Measurements from ENCODE around the gene MNS1. TPM values are rescaled to one million over a fixed set of nuclear protein-coding genes. Genes with fewer than 3 reads are reported as not detected.
A peak's percentile ranks its signal among the peaks of the same experiment; 100 is the strongest.

MNS1 gene
- polyA plus RNA-seq (2013, experiment 1 of 2): 2.5 TPM
- polyA plus RNA-seq (2013, experiment 2 of 2): 2.4 TPM

- Histone ChIP-seq H3K4me2 (ENCODE audit: insufficient read depth, low read length, poor library complexity, severe bottlenecking) (peak within 1 kb of the TSS; percentile 47), H3K4me3 (ENCODE audit: low read length in 2 of 2) (peak within 1 kb of the TSS in 1 of 2 donors; percentile 64), H3K23ac (ENCODE audit: low read depth, low read length, poor library complexity) (peak within 1 kb of the TSS; percentile 3), H2AK5ac (ENCODE audit: low read depth, low read length) (no peak within 1 kb of the TSS), H3K27me3 (ENCODE audit: control insufficient read depth in 3 of 3, insufficient read depth in 3 of 3, low read depth in 1 of 3, low read length in 3 of 3) (peaks cover 0 to 2% (median 0%) of the 10 kb centered on the region in 3 experiments), H4K91ac (ENCODE audit: low read depth, low read length, poor library complexity) (no peak within 1 kb of the TSS), H2AFZ (ENCODE audit: low read length) (no peak within 1 kb of the TSS), H3K14ac (ENCODE audit: low read length) (no peak within 1 kb of the TSS), H2BK120ac (ENCODE audit: low read depth, low read length) (no peak within 1 kb of the TSS), H2BK12ac (ENCODE audit: low read length) (no peak within 1 kb of the TSS), H4K8ac (ENCODE audit: low read depth, low read length) (no peak within 1 kb of the TSS), H3K9me3 (replicated peaks in 1 of 2; ENCODE audit: control insufficient read depth in 2 of 2, insufficient read depth in 1 of 2, low read depth in 1 of 2, low read length in 2 of 2) (no peaks in the 10 kb centered on the region), H3K4ac (ENCODE audit: low read length) (no peak within 1 kb of the TSS), H2BK15ac (ENCODE audit: low read length) (no peak within 1 kb of the TSS), H2BK5ac (ENCODE audit: low read length) (no peak within 1 kb of the TSS), H3K27ac (replicated peaks; ENCODE audit: low read length) (no peak within 1 kb of the TSS), H3K9ac (ENCODE audit: low read depth, low read length, poor library complexity) (no peak within 1 kb of the TSS), H3K4me1 (ENCODE audit: control insufficient read depth in 2 of 2, insufficient read depth in 1 of 2, low read depth in 1 of 2, low read length in 2 of 2) (peaks cover 1 to 5% of the 10 kb centered on the region in 2 donors), H3K36me3 (replicated peaks in 1 of 2; ENCODE audit: control insufficient read depth in 2 of 2, insufficient read depth in 2 of 2, low read length in 2 of 2) (no peaks in the 10 kb centered on the region), H3K18ac (ENCODE audit: low read length) (no peak within 1 kb of the TSS), H3K79me1 (ENCODE audit: low read depth, low read length) (no peaks in the 10 kb centered on the region)
- no CpG with 5 or more reads among the region's 38 CpGs for WGBS, 2 donors (ENCODE audit: extremely low coverage in 2 of 2, insufficient read length in 2 of 2, insufficient replicate concordance in 1 of 2)
- peak; percentile 62 for DNase-seq (ENCODE audit: low spot score)
These were observed at the start of gene MNS1 for GRCh38 chr15:56464893-56465520. Gene MNS1, minus strand, starts transcription at chr15:56465137. Its CDS starts 165 bp downstream, at chr15:56464972.

GRCh38 chr15:56496635-56497034, 31.7 kb upstream of the MNS1 start:
- WGBS, 2 donors (ENCODE audit: extremely low coverage in 2 of 2, insufficient read length in 2 of 2, insufficient replicate concordance in 1 of 2): no CpG with 5 or more reads among the region's 7 CpGs
- H3K9me3 ChIP-seq (replicated peaks in 1 of 2; ENCODE audit: control insufficient read depth in 2 of 2, insufficient read depth in 1 of 2, low read depth in 1 of 2, low read length in 2 of 2): peaks cover 0 to 2% of the 10 kb centered on the region in 2 donors
- peak; percentile 27 for DNase-seq (ENCODE audit: low spot score)

GRCh38 chr15:56495533-56495932, 30.6 kb upstream of the MNS1 start:
- Histone ChIP-seq H3K9ac (ENCODE audit: low read depth, low read length, poor library complexity) (no peak overlapping the region), H3K9me3 (replicated peaks in 1 of 2; ENCODE audit: control insufficient read depth in 2 of 2, insufficient read depth in 1 of 2, low read depth in 1 of 2, low read length in 2 of 2) (peaks cover 0 to under 1% of the 10 kb centered on the region in 2 donors), H4K8ac (ENCODE audit: low read depth, low read length) (no peak overlapping the region), H3K27me3 (ENCODE audit: control insufficient read depth in 3 of 3, insufficient read depth in 3 of 3, low read depth in 1 of 3, low read length in 3 of 3) (no peaks in the 10 kb centered on the region), H3K36me3 (replicated peaks in 1 of 2; ENCODE audit: control insufficient read depth in 2 of 2, insufficient read depth in 2 of 2, low read length in 2 of 2) (no peaks in the 10 kb centered on the region), H2AFZ (ENCODE audit: low read length) (no peak overlapping the region), H3K4me1 (ENCODE audit: control insufficient read depth in 2 of 2, insufficient read depth in 1 of 2, low read depth in 1 of 2, low read length in 2 of 2) (no peaks in the 10 kb centered on the region), H3K4ac (ENCODE audit: low read length) (no peak overlapping the region), H3K27ac (replicated peaks; ENCODE audit: low read length) (no peak overlapping the region), H3K4me3 (ENCODE audit: low read length in 2 of 2) (no peak overlapping the region), H2BK120ac (ENCODE audit: low read depth, low read length) (no peak overlapping the region), H2BK15ac (ENCODE audit: low read length) (no peak overlapping the region), H3K23ac (ENCODE audit: low read depth, low read length, poor library complexity) (no peak overlapping the region), H3K4me2 (ENCODE audit: insufficient read depth, low read length, poor library complexity, severe bottlenecking) (no peak overlapping the region), H2BK5ac (ENCODE audit: low read length) (no peak overlapping the region), H2BK12ac (ENCODE audit: low read length) (no peak overlapping the region), H3K14ac (ENCODE audit: low read length) (no peak overlapping the region), H3K79me1 (ENCODE audit: low read depth, low read length) (no peaks in the 10 kb centered on the region), H3K18ac (ENCODE audit: low read length) (no peak overlapping the region), H4K91ac (ENCODE audit: low read depth, low read length, poor library complexity) (no peak overlapping the region), H2AK5ac (ENCODE audit: low read depth, low read length) (no peak overlapping the region)
- WGBS, 2 donors (ENCODE audit: extremely low coverage in 2 of 2, insufficient read length in 2 of 2, insufficient replicate concordance in 1 of 2): no CpG with 5 or more reads among the region's 3 CpGs
- DNase-seq (ENCODE audit: low spot score): no peak

More at GRCh38 chr15:56496635-56497034, 31.7 kb upstream of the MNS1 start:
- Histone ChIP-seq H3K27me3 (ENCODE audit: control insufficient read depth in 3 of 3, insufficient read depth in 3 of 3, low read depth in 1 of 3, low read length in 3 of 3) (no peaks in the 10 kb centered on the region), H3K36me3 (replicated peaks in 1 of 2; ENCODE audit: control insufficient read depth in 2 of 2, insufficient read depth in 2 of 2, low read length in 2 of 2) (no peaks in the 10 kb centered on the region), H3K4me1 (ENCODE audit: control insufficient read depth in 2 of 2, insufficient read depth in 1 of 2, low read depth in 1 of 2, low read length in 2 of 2) (no peaks in the 10 kb centered on the region), H4K91ac (ENCODE audit: low read depth, low read length, poor library complexity) (no peak overlapping the region), H2AK5ac (ENCODE audit: low read depth, low read length) (no peak overlapping the region), H3K14ac (ENCODE audit: low read length) (no peak overlapping the region), H3K23ac (ENCODE audit: low read depth, low read length, poor library complexity) (no peak overlapping the region), H3K4me3 (ENCODE audit: low read length in 2 of 2) (no peak overlapping the region), H3K4ac (ENCODE audit: low read length) (no peak overlapping the region), H4K8ac (ENCODE audit: low read depth, low read length) (no peak overlapping the region), H2BK15ac (ENCODE audit: low read length) (no peak overlapping the region), H2AFZ (ENCODE audit: low read length) (no peak overlapping the region), H2BK5ac (ENCODE audit: low read length) (no peak overlapping the region), H3K79me1 (ENCODE audit: low read depth, low read length) (no peaks in the 10 kb centered on the region), H3K4me2 (ENCODE audit: insufficient read depth, low read length, poor library complexity, severe bottlenecking) (no peak overlapping the region), H2BK12ac (ENCODE audit: low read length) (no peak overlapping the region), H3K27ac (replicated peaks; ENCODE audit: low read length) (no peak overlapping the region), H3K18ac (ENCODE audit: low read length) (no peak overlapping the region), H2BK120ac (ENCODE audit: low read depth, low read length) (no peak overlapping the region), H3K9ac (ENCODE audit: low read depth, low read length, poor library complexity) (no peak overlapping the region)

- Histone ChIP-seq H3K18ac (ENCODE audit: low read length) (no peak overlapping the region), H3K36me3 (replicated peaks in 1 of 2; ENCODE audit: control insufficient read depth in 2 of 2, insufficient read depth in 2 of 2, low read length in 2 of 2) (no peaks in the 10 kb centered on the region)
- no CpG with 5 or more reads among the region's 3 CpGs for WGBS, 2 donors (ENCODE audit: extremely low coverage in 2 of 2, insufficient read length in 2 of 2, insufficient replicate concordance in 1 of 2)
These were observed 30.1 kb upstream of the MNS1 start for GRCh38 chr15:56495053-56495452.

More at GRCh38 chr15:56495053-56495452, 30.1 kb upstream of the MNS1 start:
- Histone ChIP-seq H3K4me1 (ENCODE audit: control insufficient read depth in 2 of 2, insufficient read depth in 1 of 2, low read depth in 1 of 2, low read length in 2 of 2) (no peaks in the 10 kb centered on the region), H3K9ac (ENCODE audit: low read depth, low read length, poor library complexity) (no peak overlapping the region), H2AFZ (ENCODE audit: low read length) (no peak overlapping the region), H3K9me3 (replicated peaks in 1 of 2; ENCODE audit: control insufficient read depth in 2 of 2, insufficient read depth in 1 of 2, low read depth in 1 of 2, low read length in 2 of 2) (no peaks in the 10 kb centered on the region), H3K27ac (replicated peaks; ENCODE audit: low read length) (no peak overlapping the region), H4K8ac (ENCODE audit: low read depth, low read length) (no peak overlapping the region), H4K91ac (ENCODE audit: low read depth, low read length, poor library complexity) (no peak overlapping the region), H3K4me2 (ENCODE audit: insufficient read depth, low read length, poor library complexity, severe bottlenecking) (no peak overlapping the region), H3K4ac (ENCODE audit: low read length) (no peak overlapping the region), H3K4me3 (ENCODE audit: low read length in 2 of 2) (no peak overlapping the region), H2AK5ac (ENCODE audit: low read depth, low read length) (no peak overlapping the region), H2BK15ac (ENCODE audit: low read length) (no peak overlapping the region), H3K27me3 (ENCODE audit: control insufficient read depth in 3 of 3, insufficient read depth in 3 of 3, low read depth in 1 of 3, low read length in 3 of 3) (no peaks in the 10 kb centered on the region), H2BK120ac (ENCODE audit: low read depth, low read length) (no peak overlapping the region), H2BK12ac (ENCODE audit: low read length) (no peak overlapping the region), H3K14ac (ENCODE audit: low read length) (no peak overlapping the region), H2BK5ac (ENCODE audit: low read length) (no peak overlapping the region), H3K79me1 (ENCODE audit: low read depth, low read length) (no peaks in the 10 kb centered on the region), H3K23ac (ENCODE audit: low read depth, low read length, poor library complexity) (no peak overlapping the region)
- DNase-seq (ENCODE audit: low spot score): no peak
